CD4-positive, alpha-beta T cell treated with Interleukin-6 for 4 hours (primary cell): ENCODE measurements around the gene SPECC1.
"Not testable (repeated sequence)": the region's sequence is repeated elsewhere in the genome, so short reads cannot be mapped to it uniquely, and the experiment has no call there.

ENCODE experiments used
- DNase-seq: peaks from one replicate; pipeline ENCODE4 v3.0.0-alpha.2; 2020; ENCODE audit warnings: mixed read lengths

The SPECC1 gene

GRCh38 chr17:20009302-20010098 lies at the start of gene SPECC1:
TSS of gene SPECC1 (plus strand) at chr17:20009359. CDS start at chr17:20096652, 87,293 bp downstream.
- DNase-seq = peak; percentile 23

GRCh38 chr17:19962954-19963353 lies 46.2 kb upstream of the SPECC1 start:
- not testable (repeated sequence) for DNase-seq

- DNase-seq = no peak
Measured at GRCh38 chr17:19973156-19973555, 36.0 kb upstream of the SPECC1 start.

GRCh38 chr17:19975601-19976000 lies 33.6 kb upstream of the SPECC1 start:
- DNase-seq = no peak

GRCh38 chr17:19977293-19978208 lies 31.6 kb upstream of the SPECC1 start, which contains the start of gene AKAP10:
TSS of gene AKAP10 (minus strand) at chr17:19977828. CDS start at chr17:19977679, 149 bp downstream.
- DNase-seq = peak; percentile 95

GRCh38 chr17:19978209-19978802 lies 30.9 kb upstream of the SPECC1 start:
- DNase-seq = peak; percentile 44

GRCh38 chr17:19978805-19979211 lies 30.4 kb upstream of the SPECC1 start:
- DNase-seq = no peak

GRCh38 chr17:19979917-19980770 lies 29.0 kb upstream of the SPECC1 start:
- DNase-seq = no peak

- no peak for DNase-seq
Measured at GRCh38 chr17:19986941-19987861, 22.0 kb upstream of the SPECC1 start.

GRCh38 chr17:19987897-19988296 lies 21.3 kb upstream of the SPECC1 start:
- DNase-seq = no peak

- DNase-seq = no peak
Measured at GRCh38 chr17:19991252-19991885, 17.8 kb upstream of the SPECC1 start.

- peak; percentile 84 for DNase-seq
Measured at GRCh38 chr17:19992803-19993713, 16.1 kb upstream of the SPECC1 start.

- no peak for DNase-seq
Measured at GRCh38 chr17:19996086-19996485, 13.1 kb upstream of the SPECC1 start.

- DNase-seq = peak; percentile 6
Measured at GRCh38 chr17:19996502-19996901, 12.7 kb upstream of the SPECC1 start.

- DNase-seq = peak; percentile 33
Measured at GRCh38 chr17:20008242-20009051, 712 bp upstream of the SPECC1 start.

GRCh38 chr17:20009052-20009301 lies 182 bp upstream of the SPECC1 start:
- peak; percentile 83 for DNase-seq

- DNase-seq = peak; percentile 26
Measured at GRCh38 chr17:20010099-20010863, 1.1 kb downstream of the SPECC1 start.

- no peak for DNase-seq
Measured at GRCh38 chr17:20010936-20011335, 1.8 kb downstream of the SPECC1 start.
